GM23248 (cell line): ENCODE results near the gene ANKH. TPM values are rescaled to one million over a fixed set of nuclear protein-coding genes. Genes with fewer than 3 reads are reported as not detected.

Experiments used
- DNase-seq: peaks from one replicate; pipeline ENCODE4 v3.0.0-alpha.2; 2015
- H2AFZ ChIP-seq: fragments of 200-600 bp; sonication (generic); 2 replicates; pipeline ENCODE4 v1.6.1; 2016; ENCODE audit warnings: antibody characterized with exemption
- H3F3A ChIP-seq: fragments of 200-600 bp; sonication (generic); 2 replicates; pipeline ENCODE4 v1.6.1; 2016; ENCODE audit warnings: mild to moderate bottlenecking, antibody characterized with exemption, mixed run types; ENCODE audit not compliant: insufficient read depth
- H3K27ac ChIP-seq: fragments of 200-600 bp; sonication (generic); 2 replicates; pipeline ENCODE4 v1.5.1; 2016; ENCODE audit warnings: mild to moderate bottlenecking
- H3K27me3 ChIP-seq: fragments of 200-600 bp; sonication (generic); replicated peaks from 2 replicates; pipeline ENCODE4 v1.6.1; 2016; ENCODE audit warnings: mild to moderate bottlenecking; ENCODE audit not compliant: insufficient read depth
- H3K36me3 ChIP-seq: fragments of 200-600 bp; sonication (generic); 2 replicates; pipeline ENCODE4 v1.6.1; 2016; ENCODE audit warnings: low read depth, mild to moderate bottlenecking
- H3K4me1 ChIP-seq: fragments of 200-600 bp; sonication (generic); 2 replicates; pipeline ENCODE4 v1.6.1; 2016; ENCODE audit warnings: mild to moderate bottlenecking; ENCODE audit not compliant: insufficient read depth
- H3K4me2 ChIP-seq: fragments of 200-600 bp; sonication (generic); one replicate; pipeline ENCODE4 v1.6.1; 2016; ENCODE audit warnings: mild to moderate bottlenecking; ENCODE audit not compliant: unreplicated experiment
- H3K4me3 ChIP-seq: fragments of 200-600 bp; sonication (generic); 2 replicates; pipeline ENCODE4 v1.5.1; 2016; ENCODE audit warnings: mild to moderate bottlenecking
- H3K79me2 ChIP-seq: fragments of 200-600 bp; sonication (generic); 2 replicates; pipeline ENCODE4 v1.6.1; 2016; ENCODE audit warnings: mild to moderate bottlenecking; ENCODE audit not compliant: insufficient read depth
- H3K9ac ChIP-seq: fragments of 200-600 bp; sonication (generic); 2 replicates; pipeline ENCODE4 v1.6.1; 2016; ENCODE audit warnings: mild to moderate bottlenecking
- H3K9me2 ChIP-seq: fragments of 200-600 bp; sonication (generic); 2 replicates; pipeline ENCODE4 v1.6.1; 2016; ENCODE audit warnings: mixed run types, mild to moderate bottlenecking, moderate library complexity; ENCODE audit not compliant: insufficient read depth
- H3K9me3 ChIP-seq: fragments of 200-600 bp; sonication (generic); one replicate; pipeline ENCODE4 v1.6.1; 2017; ENCODE audit warnings: low read depth
- H4K20me1 ChIP-seq: fragments of 200-600 bp; sonication (generic); 2 replicates; pipeline ENCODE4 v1.6.0; 2016; ENCODE audit not compliant: insufficient read depth
- EZH2 ChIP-seq: fragments of 200-600 bp; sonication (generic); IDR thresholded peaks from 2 replicates; pipeline ENCODE4 v1.6.1; 2018; ENCODE audit warnings: antibody characterized with exemption, mild to moderate bottlenecking; ENCODE audit not compliant: insufficient read depth, poor library complexity, severe bottlenecking
- EZH2phosphoT487 ChIP-seq: fragments of 200-600 bp; sonication (generic); IDR thresholded peaks from 2 replicates; pipeline ENCODE4 v1.6.1; 2018; ENCODE audit warnings: antibody characterized with exemption, moderate library complexity, mild to moderate bottlenecking, low read depth; ENCODE audit not compliant: insufficient read depth
- WGBS, 2 experiments: methylation state at CpG; one replicate each; pipeline ENCODE4 v1.1.6; 2015 to 2017; ENCODE audit warnings: low lambda C conversion rate in 2 of 2, low coverage in 1 of 2; ENCODE audit errors: missing lambda C conversion rate in 2 of 2; 5-methylcytosine and 5-hydroxymethylcytosine counted together
- in situ Hi-C: fragments of 300-500 bp; cut with MboI; formaldehyde crosslinking; loops from 2 replicates; pipeline ENCODE4 v1.15.0; 2020
- polyA plus RNA-seq: library from polyadenylated mRNA; unstranded; fragments of >200 nt; fragmentation: Nextera tagmentation; extraction: Ambion mirVana; gene quantifications from 2 replicates; pipeline ENCODE4 v1.2.1, GENCODE V29; 2016
- total RNA-seq: library from RNA; depleted of rRNA; stranded (reverse); fragments of >200 nt; shearing (Covaris generic); gene quantifications from 2 replicates; pipeline ENCODE4 v1.2.3, GENCODE V29; 2014

ANKH gene
- total and polyA plus RNA-seq, 2 experiments from 2014 or later = 45.9 to 47.6 TPM

DNA sequence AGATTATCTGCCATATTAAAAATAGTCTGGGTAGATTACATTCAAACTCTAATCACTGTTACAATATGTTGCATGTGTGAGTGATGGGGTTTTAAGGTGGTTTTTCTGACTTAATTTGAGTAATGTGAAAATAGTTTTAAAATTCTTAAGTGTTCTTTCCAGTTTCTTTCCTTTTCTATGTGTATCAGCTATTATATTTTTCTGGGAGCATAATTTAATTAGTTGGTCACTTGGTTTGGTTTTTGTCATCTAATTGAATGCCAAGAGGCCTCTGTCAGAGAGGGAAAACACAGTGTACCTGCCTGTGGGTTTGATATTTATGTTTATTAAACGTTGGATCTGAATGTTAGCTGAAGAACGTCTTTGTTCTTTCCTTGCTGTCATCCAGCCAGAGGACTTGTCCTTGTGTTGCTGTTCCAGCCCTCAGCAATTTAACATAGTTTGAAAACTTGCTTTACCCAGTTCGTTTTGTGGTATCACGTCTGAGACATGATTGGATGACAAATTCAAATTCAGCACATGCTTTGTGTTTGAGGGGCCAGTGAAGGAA lies 187.6 kb downstream of the ANKH start:
- in situ Hi-C loops = no loop called here
- Histone ChIP-seq H3K9me3 (no peaks in the 10 kb centered on the region), H3K4me2 (no peak overlapping the region), H3F3A (peaks cover 7% of the 10 kb centered on the region; the same call in 1 of the 2 replicates), H3K79me2 (peaks cover 31% of the 10 kb centered on the region), H3K9me2 (no peaks in the 10 kb centered on the region), H2AFZ (no peak overlapping the region), H3K4me1 (no peaks in the 10 kb centered on the region), H4K20me1 (no peaks in the 10 kb centered on the region), H3K4me3 (no peak overlapping the region), H3K36me3 (peaks cover 20% of the 10 kb centered on the region), H3K27me3 (no peaks in the 10 kb centered on the region), H3K27ac (no peak overlapping the region), H3K9ac (no peak overlapping the region)
- WGBS, 2 experiments = 36 to 47% methylated on average over 4 of the region's 4 CpGs
- no peak for TF ChIP-seq EZH2phosphoT487
- TF ChIP-seq EZH2 = no peak
- DNase-seq = no peak

DNA sequence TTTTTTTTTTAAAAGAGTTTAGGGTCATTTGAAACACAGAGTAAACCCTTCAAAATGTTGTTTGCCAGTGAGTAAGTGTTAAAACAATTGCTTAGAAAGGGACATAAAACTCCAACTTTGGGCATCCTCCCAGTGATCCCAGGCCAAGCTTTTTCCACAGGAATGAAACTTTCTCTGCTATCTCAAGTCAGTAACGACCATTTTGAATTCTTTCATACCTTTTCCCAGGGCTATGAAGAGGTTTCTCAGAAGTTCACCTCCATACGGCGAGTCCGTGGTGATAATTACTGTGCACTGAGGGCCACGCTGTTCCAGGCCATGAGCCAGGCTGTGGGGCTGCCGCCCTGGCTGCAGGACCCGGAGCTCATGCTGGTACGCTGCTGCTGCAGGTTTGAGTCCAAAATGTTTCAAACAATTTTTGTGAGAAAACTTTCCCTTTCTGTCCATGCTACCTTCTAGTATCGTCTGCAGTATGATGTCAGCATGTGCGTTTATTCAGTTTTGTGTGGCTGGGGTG lies 190.3 kb downstream of the ANKH start:
- no peak overlapping the region for H3K4me3 ChIP-seq
- H3K79me2 ChIP-seq = peaks cover 53% of the 10 kb centered on the region
- no peaks in the 10 kb centered on the region for H3K27me3 ChIP-seq
- in situ Hi-C loops = no loop called here
- H3K36me3 ChIP-seq = peaks cover 4% of the 10 kb centered on the region; the same call in 1 of the 2 replicates
- peaks cover 7% of the 10 kb centered on the region; the same call in 1 of the 2 replicates for H3K4me1 ChIP-seq
- H3K9me3 ChIP-seq = no peaks in the 10 kb centered on the region
- TF ChIP-seq EZH2phosphoT487 (no peak), EZH2 (no peak)
- H3K27ac ChIP-seq = no peak overlapping the region
- no peak overlapping the region for H2AFZ ChIP-seq
- H3F3A ChIP-seq = peaks cover 7% of the 10 kb centered on the region; the same call in 1 of the 2 replicates
- WGBS, 2 experiments = 96 to 97% methylated on average over 10 of the region's 10 CpGs
- no peaks in the 10 kb centered on the region for H3K9me2 ChIP-seq
- no peak overlapping the region for H3K4me2 ChIP-seq
- no peak overlapping the region for H3K9ac ChIP-seq
- no peak for DNase-seq
- no peaks in the 10 kb centered on the region for H4K20me1 ChIP-seq

DNA sequence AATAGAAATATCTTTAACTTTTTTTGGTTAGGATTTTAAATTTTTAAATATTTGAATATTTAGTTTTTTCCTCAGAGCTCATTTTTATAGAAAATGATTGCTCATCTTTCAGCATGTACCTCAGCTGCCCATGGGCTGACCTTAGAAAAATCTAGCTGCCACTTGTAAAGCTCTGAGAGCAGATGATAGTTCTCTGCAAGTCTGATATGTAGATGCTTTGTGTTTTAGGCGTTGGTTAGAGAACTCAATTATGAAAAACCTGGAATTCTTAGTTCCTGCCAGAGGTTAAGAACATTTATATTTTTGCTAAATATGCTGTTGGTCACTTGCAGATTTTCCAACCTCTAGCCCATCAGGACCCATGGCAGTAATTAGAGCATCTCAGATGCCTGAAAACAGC lies 192.0 kb downstream of the ANKH start:
- Histone ChIP-seq H3K27ac (no peak overlapping the region), H3K9ac (no peak overlapping the region), H4K20me1 (no peaks in the 10 kb centered on the region), H3K4me2 (no peak overlapping the region), H3K36me3 (peaks cover 4% of the 10 kb centered on the region; the same call in 1 of the 2 replicates), H3K4me3 (no peak overlapping the region), H2AFZ (no peak overlapping the region), H3F3A (no peaks in the 10 kb centered on the region), H3K9me2 (no peaks in the 10 kb centered on the region), H3K27me3 (no peaks in the 10 kb centered on the region), H3K79me2 (peaks cover 61% of the 10 kb centered on the region), H3K4me1 (peaks cover 11% of the 10 kb centered on the region; the same call in 1 of the 2 replicates), H3K9me3 (no peaks in the 10 kb centered on the region)
- TF ChIP-seq EZH2 (no peak), EZH2phosphoT487 (no peak)
- WGBS, 2 experiments = 96 to 100% methylated on average over 1 of the region's 1 CpG
- no peak for DNase-seq
- in situ Hi-C loops = no loop called here

DNA sequence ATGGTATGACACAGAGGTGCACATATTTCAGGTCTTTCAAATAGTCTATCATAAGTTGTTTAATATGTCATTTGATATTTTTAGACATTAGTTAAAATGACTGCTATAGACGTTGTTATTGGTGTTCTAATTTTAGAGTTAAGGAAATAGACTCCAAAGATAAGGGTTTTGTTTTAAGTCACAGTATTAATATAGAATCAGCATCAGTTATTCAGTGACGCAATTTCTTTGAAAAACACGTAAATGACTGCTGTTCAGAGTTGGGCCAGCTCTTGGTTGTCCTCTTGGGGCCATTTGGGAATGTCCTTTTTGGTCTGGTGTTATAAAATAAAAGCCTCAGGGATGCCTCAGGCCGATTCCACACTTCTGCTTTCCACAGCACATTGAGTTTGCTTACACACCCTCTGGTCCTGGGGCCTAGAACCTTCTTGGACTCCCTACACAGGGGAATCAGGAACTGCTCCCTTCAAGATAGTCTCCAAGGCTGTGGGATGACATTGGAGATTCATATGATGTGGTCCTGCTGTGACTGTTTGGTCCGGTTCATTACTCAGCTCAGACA lies 192.7 kb downstream of the ANKH start:
- in situ Hi-C loops = no loop called here
- DNase-seq = no peak
- Histone ChIP-seq H3K4me1 (peaks cover 11% of the 10 kb centered on the region), H3K36me3 (peaks cover 4% of the 10 kb centered on the region; the same call in 1 of the 2 replicates), H3K9ac (no peak overlapping the region), H3K9me3 (no peaks in the 10 kb centered on the region), H3F3A (no peaks in the 10 kb centered on the region), H3K4me3 (no peak overlapping the region), H3K27me3 (no peaks in the 10 kb centered on the region), H3K27ac (no peak overlapping the region), H2AFZ (no peak overlapping the region), H4K20me1 (peaks cover 4% of the 10 kb centered on the region; the same call in 1 of the 2 replicates), H3K9me2 (no peaks in the 10 kb centered on the region), H3K79me2 (peaks cover 68% of the 10 kb centered on the region), H3K4me2 (no peak overlapping the region)
- TF ChIP-seq EZH2 (no peak), EZH2phosphoT487 (no peak)
- WGBS, 2 experiments = 98 to 99% methylated on average over 5 of the region's 5 CpGs
